Measurements from ENCODE around the gene ST6GALNAC5.

The ST6GALNAC5 gene

GRCh38 chr1:77051425-77051824 lies 184.1 kb downstream of the ST6GALNAC5 start:
- TF ChIP-seq TAF1 (IDR thresholded peaks at IDR 0.05; ENCODE audit: low read depth) (no peak), TCF12 (IDR thresholded peaks at IDR 0.05; ENCODE audit: low read depth) (no peak), EGR1 (IDR thresholded peaks at IDR 0.05) (no peak), CEBPB (IDR thresholded peaks at IDR 0.05) (no peak), REST (IDR thresholded peaks at IDR 0.05; ENCODE audit: low read depth) (no peak), RAD21 (IDR thresholded peaks at IDR 0.05; ENCODE audit: low read depth) (no peak), NFIC (IDR thresholded peaks at IDR 0.05) (no peak), MAX (IDR thresholded peaks at IDR 0.05) (no peak), EP300 (IDR thresholded peaks at IDR 0.05; ENCODE audit: borderline replicate concordance) (no peak), CREB1 (IDR thresholded peaks at IDR 0.05; ENCODE audit: low read depth) (no peak), TEAD4 (IDR thresholded peaks at IDR 0.05) (no peak), USF1 (IDR thresholded peaks at IDR 0.05) (no peak), FOXM1 (IDR thresholded peaks at IDR 0.05; ENCODE audit: borderline replicate concordance, low read depth) (no peak)

- TF ChIP-seq EP300 (IDR thresholded peaks at IDR 0.05; ENCODE audit: borderline replicate concordance) (no peak), YY1 (IDR thresholded peaks at IDR 0.05; ENCODE audit: low read depth) (no peak), RAD21 (IDR thresholded peaks at IDR 0.05; ENCODE audit: low read depth) (no peak), TEAD4 (IDR thresholded peaks at IDR 0.05) (no peak), USF1 (IDR thresholded peaks at IDR 0.05) (no peak), NFIC (IDR thresholded peaks at IDR 0.05) (no peak), MAX (IDR thresholded peaks at IDR 0.05) (no peak), TAF1 (IDR thresholded peaks at IDR 0.05; ENCODE audit: low read depth) (no peak)
Measured at GRCh38 chr1:77056525-77056924, 189.2 kb downstream of the ST6GALNAC5 start.

GRCh38 chr1:77057994-77058585 lies 190.8 kb downstream of the ST6GALNAC5 start:
- TF ChIP-seq MAX (IDR thresholded peaks at IDR 0.05): no peak
- TF ChIP-seq EP300 (IDR thresholded peaks at IDR 0.05; ENCODE audit: borderline replicate concordance): no peak
- TF ChIP-seq NFIC (IDR thresholded peaks at IDR 0.05): no peak
- TF ChIP-seq TEAD4 (IDR thresholded peaks at IDR 0.05): no peak
- TF ChIP-seq TCF12 (IDR thresholded peaks at IDR 0.05; ENCODE audit: low read depth): no peak
- TF ChIP-seq EGR1 (IDR thresholded peaks at IDR 0.05): no peak
- TF ChIP-seq USF1 (IDR thresholded peaks at IDR 0.05): no peak
- no peak for TF ChIP-seq YY1 (IDR thresholded peaks at IDR 0.05; ENCODE audit: low read depth)
- no peak for TF ChIP-seq CREB1 (IDR thresholded peaks at IDR 0.05; ENCODE audit: low read depth)
- no peak for TF ChIP-seq ZBTB7A (IDR thresholded peaks at IDR 0.05; ENCODE audit: low read depth)
- no peak for TF ChIP-seq RAD21 (IDR thresholded peaks at IDR 0.05; ENCODE audit: low read depth)
- no peak for TF ChIP-seq CEBPB (IDR thresholded peaks at IDR 0.05)
- no peak for TF ChIP-seq REST (IDR thresholded peaks at IDR 0.05; ENCODE audit: low read depth)

GRCh38 chr1:77060000-77060399 lies 192.7 kb downstream of the ST6GALNAC5 start:
- TF ChIP-seq MAX (IDR thresholded peaks at IDR 0.05): no peak
- no peak for TF ChIP-seq RAD21 (IDR thresholded peaks at IDR 0.05; ENCODE audit: low read depth)
- TF ChIP-seq EP300 (IDR thresholded peaks at IDR 0.05; ENCODE audit: borderline replicate concordance): no peak
- no peak for TF ChIP-seq NFIC (IDR thresholded peaks at IDR 0.05)
- no peak for TF ChIP-seq YY1 (IDR thresholded peaks at IDR 0.05; ENCODE audit: low read depth)

- no peak for TF ChIP-seq FOXM1 (IDR thresholded peaks at IDR 0.05; ENCODE audit: borderline replicate concordance, low read depth)
- no peak for TF ChIP-seq CREB1 (IDR thresholded peaks at IDR 0.05; ENCODE audit: low read depth)
- TF ChIP-seq EGR1 (IDR thresholded peaks at IDR 0.05): no peak
- no peak for TF ChIP-seq TAF1 (IDR thresholded peaks at IDR 0.05; ENCODE audit: low read depth)
- no peak for TF ChIP-seq EP300 (IDR thresholded peaks at IDR 0.05; ENCODE audit: borderline replicate concordance)
- TF ChIP-seq RAD21 (IDR thresholded peaks at IDR 0.05; ENCODE audit: low read depth): no peak
- TF ChIP-seq YY1 (IDR thresholded peaks at IDR 0.05; ENCODE audit: low read depth): no peak
- TF ChIP-seq USF1 (IDR thresholded peaks at IDR 0.05): no peak
- no peak for TF ChIP-seq MAX (IDR thresholded peaks at IDR 0.05)
- TF ChIP-seq TCF12 (IDR thresholded peaks at IDR 0.05; ENCODE audit: low read depth): no peak
- no peak for TF ChIP-seq ZBTB7A (IDR thresholded peaks at IDR 0.05; ENCODE audit: low read depth)
- TF ChIP-seq NFIC (IDR thresholded peaks at IDR 0.05): no peak
Measured at GRCh38 chr1:77061162-77061561, 193.9 kb downstream of the ST6GALNAC5 start.

All from Ishikawa (cell line).